ENCODE data around the gene CD99L2. TPM values are rescaled to one million over a fixed set of nuclear protein-coding genes. Genes with fewer than 3 reads are reported as not detected.
"Not testable (repeated sequence)": the region's sequence is repeated elsewhere in the genome, so short reads cannot be mapped to it uniquely, and the experiment has no call there.

CD99L2 gene
- total RNA-seq, 4 donors from 2014 or later, result 51.3 to 92.7 (median 58.7) TPM

- intact Hi-C loops (cut with DNase I; ENCODE audit: low total_unique reads), result no loop called here
- DNase-seq, result no peak
- Histone ChIP-seq H3K4me3 (no peak overlapping the region), H3K36me3 (no peaks in the 10 kb centered on the region), H3K9me3 (no peaks in the 10 kb centered on the region), H3K27ac (no peak overlapping the region), H3K27me3 (no peaks in the 10 kb centered on the region), H3K4me1 (no peaks in the 10 kb centered on the region)
- TF ChIP-seq, protein P1, sequence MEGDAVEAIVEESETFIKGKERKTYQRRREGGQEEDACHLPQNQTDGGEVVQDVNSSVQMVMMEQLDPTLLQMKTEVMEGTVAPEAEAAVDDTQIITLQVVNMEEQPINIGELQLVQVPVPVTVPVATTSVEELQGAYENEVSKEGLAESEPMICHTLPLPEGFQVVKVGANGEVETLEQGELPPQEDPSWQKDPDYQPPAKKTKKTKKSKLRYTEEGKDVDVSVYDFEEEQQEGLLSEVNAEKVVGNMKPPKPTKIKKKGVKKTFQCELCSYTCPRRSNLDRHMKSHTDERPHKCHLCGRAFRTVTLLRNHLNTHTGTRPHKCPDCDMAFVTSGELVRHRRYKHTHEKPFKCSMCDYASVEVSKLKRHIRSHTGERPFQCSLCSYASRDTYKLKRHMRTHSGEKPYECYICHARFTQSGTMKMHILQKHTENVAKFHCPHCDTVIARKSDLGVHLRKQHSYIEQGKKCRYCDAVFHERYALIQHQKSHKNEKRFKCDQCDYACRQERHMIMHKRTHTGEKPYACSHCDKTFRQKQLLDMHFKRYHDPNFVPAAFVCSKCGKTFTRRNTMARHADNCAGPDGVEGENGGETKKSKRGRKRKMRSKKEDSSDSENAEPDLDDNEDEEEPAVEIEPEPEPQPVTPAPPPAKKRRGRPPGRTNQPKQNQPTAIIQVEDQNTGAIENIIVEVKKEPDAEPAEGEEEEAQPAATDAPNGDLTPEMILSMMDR (IDR thresholded peaks at IDR 0.05), result no peak
- no peak for TF ChIP-seq POLR2A (IDR thresholded peaks at IDR 0.05)
These were observed 18.3 kb downstream of the CD99L2 start for GRCh38 chrX:150879855-150880807.

DNA sequence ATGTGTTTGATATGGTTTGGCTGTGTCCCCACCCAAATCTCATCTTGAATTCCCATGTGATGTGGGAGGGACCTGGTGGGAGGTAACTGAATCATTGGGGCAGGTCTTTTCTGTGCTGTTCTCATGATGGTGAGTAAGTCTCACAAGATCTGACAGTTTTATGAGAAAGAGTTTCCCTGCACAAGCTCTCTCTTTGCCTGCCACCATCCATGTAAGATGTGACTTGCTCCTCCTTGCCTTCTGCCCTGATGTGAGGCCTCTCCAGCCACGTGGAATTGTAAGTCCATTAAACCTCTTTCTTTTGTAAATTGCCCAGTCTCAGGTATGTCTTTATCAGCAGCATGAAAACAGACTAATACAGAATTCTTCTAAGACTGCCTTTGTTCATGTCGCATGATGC lies 22.8 kb downstream of the CD99L2 start:
- intact Hi-C loops (cut with DNase I; ENCODE audit: low total_unique reads); H3K4me3 ChIP-seq; DNase-seq: not testable (repeated sequence)

DNA sequence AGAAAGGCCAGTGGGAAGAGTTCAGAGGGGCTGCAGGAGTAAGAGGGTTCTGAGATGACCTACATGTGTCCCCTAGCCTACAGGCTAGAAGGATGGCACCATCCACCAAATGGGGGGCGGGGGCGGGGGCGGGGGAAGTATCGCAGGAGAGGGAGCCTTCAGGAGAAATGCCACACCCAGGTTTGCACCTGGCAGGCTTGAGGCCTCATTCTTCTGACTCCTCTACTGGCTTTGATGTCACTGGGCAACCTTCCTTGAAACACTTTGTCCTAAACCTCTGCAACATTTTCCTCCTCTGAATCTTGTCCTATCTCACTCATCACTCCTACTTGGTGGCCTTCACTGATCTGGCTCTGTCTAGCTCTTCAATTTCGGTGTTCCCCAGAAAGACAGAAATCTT lies 24.0 kb downstream of the CD99L2 start:
- DNase-seq, result no peak
- Histone ChIP-seq H3K4me3 (no peak overlapping the region), H3K9me3 (no peaks in the 10 kb centered on the region), H3K4me1 (no peaks in the 10 kb centered on the region), H3K27me3 (no peaks in the 10 kb centered on the region), H3K27ac (no peak overlapping the region), H3K36me3 (no peaks in the 10 kb centered on the region)
- intact Hi-C loops (cut with DNase I; ENCODE audit: low total_unique reads), result no loop called here
- TF ChIP-seq POLR2A (IDR thresholded peaks at IDR 0.05), result no peak
- TF ChIP-seq, protein P1 (IDR thresholded peaks at IDR 0.05), result no peak

More for the DNA sequence above, 22.8 kb downstream of the CD99L2 start:
- not testable (repeated sequence) for H3K9me3 ChIP-seq, H3K36me3 ChIP-seq, H3K27me3 ChIP-seq, H3K4me1 ChIP-seq, H3K27ac ChIP-seq

DNA sequence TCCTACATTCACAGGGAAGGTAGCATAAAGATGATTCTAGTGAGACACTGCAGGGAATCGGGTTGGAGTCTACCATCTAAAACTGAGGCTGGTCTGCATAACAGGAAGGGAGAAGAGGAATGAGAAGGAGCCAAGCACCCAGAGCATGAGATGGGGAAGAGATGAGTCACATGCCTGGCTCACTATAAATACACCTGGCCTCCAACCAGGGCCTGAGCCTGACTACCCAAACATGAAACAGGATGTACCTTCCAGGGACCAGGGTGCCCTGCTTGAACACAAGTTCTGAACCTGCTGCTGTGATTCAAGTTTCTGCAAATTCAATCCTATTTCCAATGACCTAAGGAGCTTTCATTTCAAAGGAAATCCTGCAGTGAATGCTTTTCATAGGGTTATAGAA lies 24.9 kb downstream of the CD99L2 start:
- H3K4me1 ChIP-seq, result no peaks in the 10 kb centered on the region
- H3K36me3 ChIP-seq, result no peaks in the 10 kb centered on the region
- H3K4me3 ChIP-seq, result no peak overlapping the region
- DNase-seq, result peak; percentile 27 to 42
- H3K27ac ChIP-seq, result no peak overlapping the region
- H3K9me3 ChIP-seq, result no peaks in the 10 kb centered on the region
- TF ChIP-seq, protein P1 (IDR thresholded peaks at IDR 0.05), result no peak
- no peak for TF ChIP-seq POLR2A (IDR thresholded peaks at IDR 0.05)
- intact Hi-C loops (cut with DNase I; ENCODE audit: low total_unique reads), result no loop called here
- no peaks in the 10 kb centered on the region for H3K27me3 ChIP-seq

- no peak for DNase-seq
- no peaks in the 10 kb centered on the region for H3K27me3 ChIP-seq
- TF ChIP-seq, protein P1 (IDR thresholded peaks at IDR 0.05), result no peak
- TF ChIP-seq POLR2A (IDR thresholded peaks at IDR 0.05), result no peak
- H3K9me3 ChIP-seq, result no peaks in the 10 kb centered on the region
- H3K4me3 ChIP-seq, result no peak overlapping the region
- no peaks in the 10 kb centered on the region for H3K4me1 ChIP-seq
- H3K36me3 ChIP-seq, result no peaks in the 10 kb centered on the region
- intact Hi-C loops (cut with DNase I; ENCODE audit: low total_unique reads), result no loop called here
- no peak overlapping the region for H3K27ac ChIP-seq
These were observed 25.6 kb downstream of the CD99L2 start for GRCh38 chrX:150872773-150873336.

Data from uterus (tissue), 4 donors.